ENCODE measurements around the gene MIEF1.

Gene MIEF1

GRCh38 chr22:39554151-39554550 lies 52.1 kb downstream of the MIEF1 start:
- no peak for ATAC-seq (ENCODE audit: low read depth)
- Histone ChIP-seq H3K36me3 (ENCODE audit: low read depth) (no peaks in the 10 kb centered on the region), H3K4me3 (ENCODE audit: severe bottlenecking) (no peak overlapping the region), H3K27ac (ENCODE audit: poor library complexity, severe bottlenecking) (no peak overlapping the region), H3K27me3 (ENCODE audit: insufficient read depth, poor library complexity, severe bottlenecking) (peaks cover 34% of the 10 kb centered on the region), H3K4me1 (ENCODE audit: insufficient read depth, poor library complexity, severe bottlenecking) (no peaks in the 10 kb centered on the region), H3K9me3 (ENCODE audit: severe bottlenecking) (no peaks in the 10 kb centered on the region)
- no peak for TF ChIP-seq CTCF (IDR thresholded peaks at IDR 0.05; ENCODE audit: poor library complexity, severe bottlenecking)
- no peak for DNase-seq (ENCODE audit: low spot score)

- Histone ChIP-seq H3K9me3 (ENCODE audit: severe bottlenecking) (no peaks in the 10 kb centered on the region), H3K4me3 (ENCODE audit: severe bottlenecking) (peak overlapping the region; percentile 13), H3K36me3 (ENCODE audit: low read depth) (no peaks in the 10 kb centered on the region), H3K27me3 (ENCODE audit: insufficient read depth, poor library complexity, severe bottlenecking) (peaks cover 30% of the 10 kb centered on the region), H3K4me1 (ENCODE audit: insufficient read depth, poor library complexity, severe bottlenecking) (no peaks in the 10 kb centered on the region), H3K27ac (ENCODE audit: poor library complexity, severe bottlenecking) (no peak overlapping the region)
- ATAC-seq (ENCODE audit: low read depth) (peak; percentile 35; the same call in 1 of the 3 replicates), DNase-seq (ENCODE audit: low spot score) (no peak)
- TF ChIP-seq CTCF (IDR thresholded peaks at IDR 0.05; ENCODE audit: poor library complexity, severe bottlenecking), result peak; percentile 43
Observed at GRCh38 chr22:39556970-39557841, 55.1 kb downstream of the MIEF1 start.

GRCh38 chr22:39558254-39558727 lies 56.2 kb downstream of the MIEF1 start:
- no peak for TF ChIP-seq CTCF (IDR thresholded peaks at IDR 0.05; ENCODE audit: poor library complexity, severe bottlenecking)
- peaks cover 30% of the 10 kb centered on the region for H3K27me3 ChIP-seq (ENCODE audit: insufficient read depth, poor library complexity, severe bottlenecking)
- no peaks in the 10 kb centered on the region for H3K9me3 ChIP-seq (ENCODE audit: severe bottlenecking)
- H3K27ac ChIP-seq (ENCODE audit: poor library complexity, severe bottlenecking), result no peak overlapping the region
- DNase-seq (ENCODE audit: low spot score) (no peak), ATAC-seq (ENCODE audit: low read depth) (no peak)
- H3K4me1 ChIP-seq (ENCODE audit: insufficient read depth, poor library complexity, severe bottlenecking), result no peaks in the 10 kb centered on the region
- no peaks in the 10 kb centered on the region for H3K36me3 ChIP-seq (ENCODE audit: low read depth)
- H3K4me3 ChIP-seq (ENCODE audit: severe bottlenecking), result no peak overlapping the region

GRCh38 chr22:39558950-39559349 lies 56.9 kb downstream of the MIEF1 start:
- no peak overlapping the region for H3K27ac ChIP-seq (ENCODE audit: poor library complexity, severe bottlenecking)
- TF ChIP-seq CTCF (IDR thresholded peaks at IDR 0.05; ENCODE audit: poor library complexity, severe bottlenecking), result no peak
- H3K27me3 ChIP-seq (ENCODE audit: insufficient read depth, poor library complexity, severe bottlenecking), result peaks cover 30% of the 10 kb centered on the region
- H3K4me1 ChIP-seq (ENCODE audit: insufficient read depth, poor library complexity, severe bottlenecking), result no peaks in the 10 kb centered on the region
- no peak overlapping the region for H3K4me3 ChIP-seq (ENCODE audit: severe bottlenecking)
- ATAC-seq (ENCODE audit: low read depth) (no peak), DNase-seq (ENCODE audit: low spot score) (no peak)
- H3K36me3 ChIP-seq (ENCODE audit: low read depth), result no peaks in the 10 kb centered on the region
- H3K9me3 ChIP-seq (ENCODE audit: severe bottlenecking), result no peaks in the 10 kb centered on the region
